DMS79 treated with DMSO at 0.1 percent for 48 hours (cell line): ENCODE results near the gene SLCO4A1.

ENCODE experiments used
- DNase-seq: peaks from one replicate; lab custom pipeline; 2025; lab: John Stamatoyannopoulos, UW

The SLCO4A1 gene

GRCh38 chr20:62638679-62639406 is 3.5 kb upstream of the SLCO4A1 start:
- no peak for DNase-seq

DNA sequence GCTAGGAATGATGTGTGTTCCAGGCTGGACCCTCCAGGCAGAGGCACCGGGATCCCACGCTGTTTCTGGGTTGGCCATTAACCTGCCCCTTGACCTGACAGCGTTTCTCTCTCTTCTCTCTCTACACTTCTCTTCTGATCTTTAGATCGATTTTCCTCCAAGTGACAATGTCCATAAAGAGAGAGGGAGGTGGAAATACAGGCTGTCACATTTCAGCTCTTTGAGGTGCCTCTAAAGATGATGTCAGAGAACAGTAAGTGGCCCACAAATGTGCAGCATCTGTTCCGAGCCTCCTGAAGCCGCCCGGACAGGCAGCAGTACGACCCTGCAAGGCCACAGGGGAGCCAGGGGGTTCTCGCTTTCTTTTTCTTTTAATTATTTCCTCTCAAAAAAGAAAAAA is 2.5 kb upstream of the SLCO4A1 start:
- no peak for DNase-seq

DNA sequence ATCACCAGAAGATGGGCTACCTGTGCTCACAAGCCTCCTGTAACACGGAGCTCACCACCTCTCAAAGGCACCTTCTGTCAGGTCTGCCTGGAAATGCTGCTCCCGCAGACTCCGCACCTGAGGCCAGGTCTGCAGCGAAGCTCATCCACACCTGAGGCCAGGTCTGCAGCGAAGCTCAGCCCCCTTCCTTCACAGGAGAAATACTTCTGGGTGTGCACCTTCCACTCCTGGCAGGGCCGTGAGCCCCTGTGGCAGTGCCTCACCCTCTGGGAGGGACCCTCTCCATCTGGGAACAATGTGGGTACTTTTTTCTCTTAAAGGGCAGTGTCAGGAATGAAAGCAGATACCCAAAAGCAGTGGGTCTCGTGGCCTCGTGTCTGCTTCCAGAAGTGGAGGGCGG is 1.4 kb upstream of the SLCO4A1 start:
- no peak for DNase-seq

DNA sequence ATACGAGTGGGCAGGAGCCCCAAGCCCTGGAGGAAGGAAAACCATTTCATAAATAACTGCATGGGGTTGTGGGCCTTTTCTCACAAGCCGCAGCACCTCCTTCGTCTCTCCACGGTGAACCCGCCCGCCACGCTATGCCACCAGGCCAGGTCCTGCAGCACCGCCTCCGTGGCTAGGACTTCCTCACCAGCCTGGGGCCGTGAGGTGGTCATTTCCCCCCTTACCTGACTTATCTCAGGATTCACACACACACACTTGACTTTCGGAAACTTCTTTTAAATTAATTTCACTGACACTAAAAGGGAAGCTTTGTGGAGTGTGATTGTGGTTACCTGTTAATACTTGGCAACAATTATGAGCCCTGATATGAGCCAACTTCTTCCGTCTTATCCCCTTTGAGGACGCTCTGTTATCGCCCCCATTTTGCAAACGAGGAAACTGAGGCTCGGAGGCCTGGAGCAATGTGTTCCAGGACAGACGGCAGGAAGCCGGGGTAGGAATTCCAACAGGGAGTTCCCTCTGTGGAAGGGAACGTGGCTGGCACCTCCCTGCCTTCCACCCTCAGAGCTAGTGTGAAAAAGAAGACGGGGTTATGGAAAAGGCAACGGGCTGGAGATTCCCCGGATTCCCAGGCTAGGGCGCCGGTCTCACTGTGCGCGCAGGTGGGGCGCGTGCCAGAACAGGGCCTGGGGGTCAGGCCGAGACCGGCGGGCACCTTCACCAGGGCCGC is 817 bp upstream of the SLCO4A1 start:
- no peak for DNase-seq

GRCh38 chr20:62642666-62643520 is 590 bp downstream of the SLCO4A1 start:
- DNase-seq, result peak; percentile 41

GRCh38 chr20:62643521-62644043 is 1.3 kb downstream of the SLCO4A1 start:
- no peak for DNase-seq

GRCh38 chr20:62644044-62644795 is 1.9 kb downstream of the SLCO4A1 start:
- no peak for DNase-seq

- DNase-seq, result no peak
Observed at GRCh38 chr20:62644802-62645496, 2.6 kb downstream of the SLCO4A1 start.

DNA sequence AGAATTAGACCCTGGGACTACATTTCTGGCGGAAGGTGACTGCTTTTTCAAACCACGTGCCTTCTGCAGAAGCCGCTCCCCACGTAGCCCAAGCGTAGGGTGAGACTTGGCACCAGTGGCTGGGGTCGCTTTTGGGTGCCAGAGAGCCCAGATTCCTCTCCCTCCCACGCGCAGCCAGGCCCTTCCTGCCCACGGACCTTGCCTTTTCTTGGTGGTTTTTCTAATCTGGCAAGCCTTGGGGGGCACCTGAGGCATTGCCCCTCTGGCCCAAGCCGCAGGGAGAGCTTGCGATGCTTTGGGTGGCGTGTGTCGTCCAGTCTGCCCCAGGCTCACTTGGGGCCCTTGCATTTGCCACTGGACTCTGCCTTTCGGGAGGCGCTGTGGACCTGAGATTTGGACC is 3.3 kb downstream of the SLCO4A1 start:
- no peak for DNase-seq

- DNase-seq, result no peak
Observed at GRCh38 chr20:62646851-62647520, 4.7 kb downstream of the SLCO4A1 start.

DNA sequence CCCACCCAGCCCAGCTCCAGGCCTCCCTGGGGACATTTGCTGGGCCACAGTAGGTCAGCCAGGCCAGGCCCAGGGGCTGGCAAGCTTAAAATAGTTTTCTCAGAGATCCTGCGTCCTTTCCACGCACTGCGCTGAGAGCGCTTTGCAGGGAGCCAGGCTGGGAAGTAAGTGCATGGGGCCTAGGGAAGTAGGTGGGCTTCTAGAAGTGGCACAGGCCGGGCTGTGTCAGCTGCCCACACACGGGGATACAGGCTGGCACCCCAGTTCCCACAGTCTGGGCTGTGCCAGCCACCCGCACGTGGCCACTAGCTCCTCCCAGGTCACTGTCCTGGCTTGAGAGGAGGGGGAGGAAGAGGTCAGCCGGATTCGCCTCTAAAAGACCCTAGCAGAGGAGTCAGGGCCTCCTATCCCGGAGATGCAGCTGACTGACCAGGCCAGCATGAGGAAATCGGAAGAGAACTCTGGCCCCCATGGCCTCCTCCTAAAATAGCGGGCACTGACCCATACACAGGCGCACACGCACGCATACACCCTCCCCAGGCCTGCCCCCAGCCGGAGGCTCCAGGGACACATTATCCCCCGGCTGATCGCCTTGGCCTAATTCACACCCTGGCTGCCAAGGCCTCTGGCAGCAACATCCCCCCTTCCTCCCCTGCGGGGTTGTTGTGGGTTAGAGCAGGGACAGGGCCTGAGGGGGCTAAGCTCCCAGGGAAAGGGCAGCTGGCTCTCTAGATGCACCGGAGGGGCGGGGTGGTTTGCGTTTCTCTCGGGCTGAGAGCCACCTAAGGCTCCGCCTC is 5.4 kb downstream of the SLCO4A1 start:
- no peak for DNase-seq

- no peak for DNase-seq
Observed at GRCh38 chr20:62648318-62648995, 6.2 kb downstream of the SLCO4A1 start.

- no peak for DNase-seq
Observed at GRCh38 chr20:62649140-62649539, 6.8 kb downstream of the SLCO4A1 start.

GRCh38 chr20:62650551-62651284 is 8.4 kb downstream of the SLCO4A1 start:
- no peak for DNase-seq

DNA sequence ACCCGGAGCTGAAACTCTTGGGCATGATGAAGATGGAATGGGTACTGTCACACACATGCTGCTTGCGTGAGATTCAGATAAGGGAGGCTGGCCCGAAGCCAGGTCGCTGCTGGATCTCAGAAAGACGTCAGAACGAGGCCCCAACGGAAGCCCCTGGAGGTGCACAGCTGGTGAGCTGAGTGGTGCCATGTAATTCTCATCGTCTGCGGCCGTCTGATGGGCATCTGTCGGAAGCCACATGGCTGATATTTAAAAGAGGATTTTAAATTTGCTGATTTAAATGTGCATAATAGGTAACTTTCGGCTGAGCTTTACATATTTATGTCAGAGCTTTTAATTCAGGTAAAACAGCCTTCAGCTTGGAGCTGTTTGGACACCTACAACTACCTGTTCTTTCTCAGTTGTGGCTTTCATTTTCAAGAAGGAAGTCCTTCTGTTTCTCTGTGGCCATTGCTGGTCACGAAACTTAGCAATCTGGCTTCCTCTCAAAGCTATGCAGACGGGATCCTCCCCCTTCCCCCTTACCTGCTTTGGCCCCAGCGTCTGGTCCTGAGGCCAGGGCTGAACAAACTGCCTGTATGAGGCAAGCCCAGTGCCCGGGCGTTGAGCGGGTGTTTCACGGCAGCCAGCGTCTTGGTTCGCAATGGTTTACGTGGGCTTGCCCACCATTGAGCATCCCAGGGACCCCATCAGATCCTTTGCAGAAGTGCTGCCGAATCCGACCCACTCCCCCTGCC is 9.2 kb downstream of the SLCO4A1 start:
- no peak for DNase-seq

DNA sequence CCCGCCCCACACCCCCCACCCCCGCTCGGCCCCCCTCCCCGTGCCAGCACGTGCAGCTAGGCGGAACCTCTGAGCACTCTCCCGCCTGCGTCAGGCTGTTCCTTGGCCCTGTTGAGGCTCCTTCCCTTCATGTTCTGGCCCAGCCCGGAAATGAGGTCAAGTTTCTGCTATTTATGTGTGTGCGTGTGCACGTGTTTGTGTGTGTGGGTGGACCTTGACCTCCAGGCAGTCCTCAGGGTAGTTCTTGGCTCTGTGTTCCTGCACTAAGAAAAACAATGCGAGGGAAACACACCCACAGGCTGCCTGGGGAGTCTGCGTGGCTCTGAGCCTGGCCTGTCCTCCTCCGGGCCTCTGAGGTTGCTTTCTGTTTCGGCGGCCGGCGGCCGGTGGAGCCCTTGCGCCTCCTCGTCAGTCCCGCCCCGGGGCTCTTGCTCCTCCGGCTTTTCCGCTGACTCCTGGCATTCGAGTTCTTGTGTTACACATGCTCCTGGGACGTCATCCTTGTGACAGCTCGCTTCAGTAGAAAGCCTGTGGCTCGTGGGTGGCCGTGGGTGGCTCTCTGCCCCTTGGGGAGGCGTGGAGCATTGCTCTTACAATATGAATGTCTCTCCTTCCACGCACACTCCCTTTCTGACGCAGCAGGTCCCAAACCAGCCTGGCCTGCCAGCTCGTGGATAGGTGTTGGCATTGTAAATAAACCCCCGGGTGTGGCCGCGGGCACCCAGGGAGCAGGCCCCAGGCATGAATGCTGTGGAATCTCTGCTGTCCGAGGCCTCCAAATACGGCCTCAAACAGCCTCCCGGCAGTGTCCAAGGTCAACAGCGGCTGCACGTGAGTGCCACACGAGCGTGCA is 10.0 kb downstream of the SLCO4A1 start:
- no peak for DNase-seq

DNA sequence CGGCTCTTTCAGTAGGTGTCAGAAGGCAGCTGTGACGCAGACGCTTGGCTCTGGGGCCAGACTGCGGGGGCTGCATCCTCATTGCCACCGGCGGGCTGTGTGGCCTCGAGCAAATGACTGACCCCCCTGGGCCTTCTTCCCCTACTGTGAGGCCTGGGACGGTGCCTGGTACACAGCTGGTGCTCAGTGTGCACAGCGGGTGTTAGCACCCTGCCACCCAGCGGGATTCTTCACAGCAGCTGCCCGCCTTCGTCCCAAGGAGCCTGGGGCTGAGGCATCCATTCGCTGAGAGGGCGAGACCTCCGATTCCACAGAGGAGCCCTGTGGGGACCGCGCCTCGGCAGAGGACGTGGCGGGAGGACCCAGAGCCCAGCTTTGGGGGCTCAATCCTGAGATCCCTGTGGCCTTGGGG is 10.6 kb downstream of the SLCO4A1 start:
- DNase-seq, result no peak
